GM12878 (cell line): ENCODE data around the gene HOXA10.

Experiments
- CEBPB ChIP-seq, 2 experiments: fragments of 150-350 bp in 1 of 2; IDR thresholded peaks; 2 replicates each; pipeline ENCODE4 v1.6.1; 2012 to 2014; ENCODE audit warnings: low read depth in 2 of 2, low read length in 2 of 2, borderline replicate concordance in 1 of 2, inconsistent platforms in 1 of 2
- CTCF ChIP-seq, 3 experiments: IDR thresholded peaks in 2 of 3; conservative IDR thresholded peaks in 1 of 3; 2 replicates each; pipeline ENCODE4 v1.5.1; 2011; ENCODE audit warnings: low read depth in 3 of 3, low read length in 3 of 3, mild to moderate bottlenecking in 3 of 3, control low read depth in 2 of 3, moderate library complexity in 2 of 3, inconsistent platforms in 1 of 3, mixed read lengths in 1 of 3; ENCODE audit not compliant: control insufficient read depth in 2 of 3, insufficient read depth in 1 of 3; ENCODE audit errors: extremely low read depth in 1 of 3
- EZH2 ChIP-seq: IDR thresholded peaks from 2 replicates; pipeline ENCODE4 v1.6.1; 2012; ENCODE audit warnings: low read depth, mild to moderate bottlenecking, control low read depth, inconsistent platforms, low read length, borderline replicate concordance; ENCODE audit not compliant: control insufficient read depth
- KAT2A ChIP-seq: conservative IDR thresholded peaks from 2 replicates; pipeline ENCODE4 v1.6.1; 2011; ENCODE audit warnings: low read depth, low read length; ENCODE audit not compliant: control insufficient read depth
- MXI1 ChIP-seq: fragments of 150-350 bp; IDR thresholded peaks from 2 replicates; pipeline ENCODE4 v1.6.1; 2011; ENCODE audit warnings: low read depth, mild to moderate bottlenecking, inconsistent platforms, low read length, improper control_type of control experiment
- POLR2A ChIP-seq: IDR thresholded peaks from 2 replicates; pipeline ENCODE4 v1.6.1; 2011; ENCODE audit warnings: low read depth, mild to moderate bottlenecking, low read length
- POLR2AphosphoS5 ChIP-seq: IDR thresholded peaks from 2 replicates; pipeline ENCODE4 v1.6.1; 2011; ENCODE audit warnings: mild to moderate bottlenecking, low read length, inconsistent platforms
- REST ChIP-seq: IDR thresholded peaks from 2 replicates; pipeline ENCODE4 v1.6.1; 2012; ENCODE audit warnings: mild to moderate bottlenecking, low read depth, low read length
- SPI1 ChIP-seq: IDR thresholded peaks from 2 replicates; pipeline ENCODE4 v1.6.1; 2011; ENCODE audit warnings: low read depth, mild to moderate bottlenecking, low read length, moderate library complexity, borderline replicate concordance; ENCODE audit not compliant: insufficient read depth
- TCF7 ChIP-seq: IDR thresholded peaks from 2 replicates; pipeline ENCODE4 v1.6.1; 2014; ENCODE audit warnings: antibody characterized with exemption, borderline replicate concordance
- YY1 ChIP-seq: IDR thresholded peaks from 2 replicates; pipeline ENCODE4 v1.6.1; 2011; ENCODE audit warnings: low read depth, mild to moderate bottlenecking, low read length
- ZNF24 ChIP-seq: fragments of 450-650 bp; IDR thresholded peaks from 2 replicates; pipeline ENCODE4 v1.6.1; 2017; ENCODE audit warnings: antibody characterized with exemption, mild to moderate bottlenecking
- ZSCAN29 ChIP-seq: fragments of 450-650 bp; IDR thresholded peaks from 2 replicates; pipeline ENCODE4 v1.6.1; 2017; ENCODE audit warnings: mild to moderate bottlenecking, moderate library complexity

- TF ChIP-seq REST (no peak), SPI1 (no peak), CTCF (IDR thresholded peaks at IDR 0.05 in 2 of 3, conservative IDR thresholded peaks at IDR 0.05 in 1 of 3; ENCODE audit: control insufficient read depth in 2 of 3, extremely low read depth in 1 of 3, insufficient read depth in 1 of 3, low read depth in 3 of 3, low read length in 3 of 3) (no peak), POLR2A (no peak), ZSCAN29 (no peak), KAT2A (no peak), POLR2AphosphoS5 (no peak), EZH2 (no peak), CEBPB (IDR thresholded peaks at IDR 0.05; ENCODE audit: borderline replicate concordance in 1 of 2, low read depth in 2 of 2, low read length in 2 of 2) (no peak), YY1 (no peak), ZNF24 (no peak), TCF7 (no peak), MXI1 (no peak)
Measured at GRCh38 chr7:27172823-27173510, 1.2 kb downstream of the HOXA10 start.
